HG03520 (cell line): ENCODE measurements around the gene SNX33.
"Not testable (repeated sequence)": the region's sequence is repeated elsewhere in the genome, so short reads cannot be mapped to it uniquely, and the experiment has no call there.

Source experiments
- ATAC-seq: cut with Tn5 transposase; IDR thresholded peaks from one replicate; pipeline ENCODE4 v1.9.1; 2021; ENCODE audit warnings: mild to moderate bottlenecking, moderate library complexity; ENCODE audit not compliant: unreplicated experiment

The SNX33 gene

GRCh38 chr15:75647370-75648155 is at the start of gene SNX33:
SNX33 (plus strand) TSS chr15:75647912; CDS start chr15:75649103, 1,191 bp downstream.
- ATAC-seq: no peak

GRCh38 chr15:75598361-75598760 is 49.4 kb upstream of the SNX33 start:
- no peak for ATAC-seq

GRCh38 chr15:75599401-75599800 is 48.3 kb upstream of the SNX33 start:
- ATAC-seq: no peak

- ATAC-seq: no peak
These were observed 41.7 kb upstream of the SNX33 start for GRCh38 chr15:75606026-75606425.

- ATAC-seq: no peak
These were observed 40.7 kb upstream of the SNX33 start for GRCh38 chr15:75606711-75607699.

GRCh38 chr15:75616766-75617165 is 30.9 kb upstream of the SNX33 start:
- ATAC-seq: no peak

- no peak for ATAC-seq
These were observed 27.5 kb upstream of the SNX33 start for GRCh38 chr15:75620058-75620820.

- no peak for ATAC-seq
These were observed 26.8 kb upstream of the SNX33 start for GRCh38 chr15:75620841-75621391.

GRCh38 chr15:75622505-75622904 is 25.2 kb upstream of the SNX33 start:
- no peak for ATAC-seq

GRCh38 chr15:75625542-75626347 is 22.0 kb upstream of the SNX33 start, which contains the start of gene SNUPN:
SNUPN (minus strand) TSS chr15:75625725; CDS start chr15:75621051, 4,674 bp downstream.
- peak; percentile 69 for ATAC-seq

- no peak for ATAC-seq
These were observed 15.8 kb upstream of the SNX33 start for GRCh38 chr15:75631935-75632334.

- ATAC-seq: not testable (repeated sequence)
These were observed 13.8 kb upstream of the SNX33 start for GRCh38 chr15:75633922-75634321.

GRCh38 chr15:75636026-75636425 is 11.7 kb upstream of the SNX33 start:
- ATAC-seq: no peak

- ATAC-seq: no peak
These were observed 10.3 kb upstream of the SNX33 start for GRCh38 chr15:75637245-75638009.

GRCh38 chr15:75639191-75639708 is 8.5 kb upstream of the SNX33 start:
- ATAC-seq: no peak

- peak; percentile 94 for ATAC-seq
These were observed 7.8 kb upstream of the SNX33 start, which contains the start of gene IMP3 for GRCh38 chr15:75639709-75640482. IMP3 (minus strand) TSS chr15:75640224; CDS start chr15:75640168, 56 bp downstream.

GRCh38 chr15:75640483-75641178 is 7.1 kb upstream of the SNX33 start:
- peak; percentile 21 for ATAC-seq
